NCI-H1417 treated with DMSO at 0.1 percent for 48 hours (cell line): Measurements from ENCODE around the gene STMN3.
A peak's percentile ranks its signal among the peaks of the same experiment; 100 is the strongest.
"Not testable (repeated sequence)": the region's sequence is repeated elsewhere in the genome, so short reads cannot be mapped to it uniquely, and the experiment has no call there.

Experiments used
- DNase-seq: peaks from one replicate; lab custom pipeline; 2025; lab: John Stamatoyannopoulos, UW

Gene STMN3

DNA sequence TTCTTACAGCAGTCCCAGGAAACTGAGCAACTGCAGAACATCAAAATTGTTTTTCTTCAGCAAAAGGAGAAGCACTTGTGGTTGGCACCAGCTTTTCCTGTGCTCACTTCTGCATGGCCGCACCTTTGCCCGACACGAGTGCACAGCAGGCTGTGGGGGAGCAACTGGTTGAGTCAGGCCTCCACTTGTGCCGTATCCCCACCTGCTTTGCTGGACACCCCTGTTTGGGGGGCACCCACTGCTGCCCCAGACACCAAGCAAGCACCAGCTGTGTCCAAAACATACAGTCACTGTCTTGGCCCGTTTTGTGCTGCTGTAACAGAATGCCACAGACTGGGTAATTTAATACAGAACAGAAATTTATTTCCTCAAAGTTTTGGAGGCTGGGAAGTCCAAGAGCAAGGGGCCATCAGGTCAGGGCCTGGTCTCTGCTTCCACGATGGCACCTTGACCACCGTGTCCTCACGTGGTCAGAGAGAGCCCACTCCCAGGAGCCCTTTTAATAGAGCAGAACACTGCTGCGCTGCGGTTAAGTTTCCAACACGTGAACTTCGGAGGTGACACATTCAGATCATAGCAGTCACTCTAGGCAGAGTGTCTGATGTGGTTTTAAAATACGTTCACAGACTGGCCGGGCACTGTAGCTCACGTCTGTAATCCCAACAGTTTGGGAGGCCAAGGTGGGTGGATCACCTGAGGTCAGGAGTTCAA is 17.6 kb downstream of the STMN3 start:
- no peak for DNase-seq

GRCh38 chr20:63633732-63634131 is 19.5 kb downstream of the STMN3 start:
- no peak for DNase-seq

GRCh38 chr20:63631426-63631825 is 21.8 kb downstream of the STMN3 start:
- not testable (repeated sequence) for DNase-seq

GRCh38 chr20:63630956-63631355 is 22.3 kb downstream of the STMN3 start:
- DNase-seq: not testable (repeated sequence)

DNA sequence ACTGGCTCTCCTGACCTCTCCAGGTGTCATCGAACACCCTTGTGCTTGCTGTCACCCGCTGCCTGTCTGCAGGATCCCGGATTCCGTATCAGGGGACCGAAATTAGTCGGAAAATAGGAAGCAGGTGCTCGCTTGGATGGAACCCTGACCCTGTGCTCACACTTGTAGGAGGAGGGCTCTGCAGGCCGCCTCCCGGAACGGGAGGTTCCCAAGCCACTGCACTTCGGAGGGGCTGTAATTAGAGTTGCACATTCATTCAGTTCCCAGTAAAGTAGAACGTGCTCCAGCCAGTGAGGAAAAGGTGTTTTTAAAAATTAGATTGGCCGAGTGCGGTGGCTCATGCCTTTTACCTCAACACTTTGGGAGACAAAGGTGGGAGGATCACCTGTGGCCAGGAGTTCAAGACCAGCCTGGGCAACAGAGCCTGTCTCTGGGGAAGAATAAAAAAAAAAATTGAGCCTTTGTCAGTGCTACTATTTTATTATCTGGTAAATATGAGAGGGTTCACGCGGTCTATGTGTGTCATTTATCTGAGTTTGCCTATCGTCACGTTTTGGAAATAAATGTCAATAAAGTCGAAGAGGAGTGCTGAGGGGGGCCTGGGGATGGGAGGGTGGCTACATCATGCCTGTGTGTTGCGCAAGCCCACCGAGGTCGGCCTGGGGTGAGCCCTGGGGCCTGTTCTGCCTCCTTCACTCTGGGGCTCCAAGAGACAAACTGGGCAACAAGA is 24.8 kb downstream of the STMN3 start:
- peak; percentile 45 for DNase-seq

GRCh38 chr20:63627751-63628245 is 25.4 kb downstream of the STMN3 start:
- no peak for DNase-seq

DNA sequence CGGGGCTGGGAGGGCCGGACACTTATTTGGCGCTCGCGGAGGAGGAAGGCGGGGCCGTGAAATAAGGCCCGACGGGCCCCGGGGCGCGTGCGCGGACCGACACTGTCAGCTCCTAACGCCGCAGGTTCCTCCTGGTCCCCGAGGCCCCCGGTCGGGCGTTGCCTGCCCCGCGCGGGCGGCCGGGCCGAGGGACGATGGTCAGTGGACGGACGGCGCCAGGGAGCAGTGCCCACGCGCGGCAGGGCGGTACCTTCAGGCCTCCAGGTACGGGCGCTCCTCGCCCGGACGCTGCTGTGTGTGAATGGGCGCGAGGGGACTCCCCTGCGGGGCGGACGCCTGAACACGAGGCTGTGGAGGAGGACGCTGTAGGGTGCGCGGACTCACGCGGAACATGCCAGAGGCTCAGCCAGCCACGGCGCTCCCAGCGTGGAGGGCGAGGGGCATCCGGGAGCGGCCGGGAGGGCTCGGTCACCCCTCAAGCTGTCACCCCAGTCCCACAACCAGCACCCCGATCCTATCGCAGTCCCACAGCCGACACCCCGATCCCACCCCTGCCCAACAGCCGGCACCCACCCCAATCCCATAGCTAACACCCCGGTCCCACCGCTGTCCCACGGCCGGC is 26.0 kb downstream of the STMN3 start:
- peak; percentile 75 for DNase-seq

GRCh38 chr20:63626424-63627128 is 26.6 kb downstream of the STMN3 start, which contains the start of gene GMEB2:
Gene GMEB2 (minus strand): TSS chr20:63627101. CDS start chr20:63619397, 7,704 bp downstream.
- DNase-seq: peak; percentile 24

GRCh38 chr20:63625771-63626423 is 27.3 kb downstream of the STMN3 start:
- no peak for DNase-seq

GRCh38 chr20:63624486-63624885 is 28.7 kb downstream of the STMN3 start:
- no peak for DNase-seq

DNA sequence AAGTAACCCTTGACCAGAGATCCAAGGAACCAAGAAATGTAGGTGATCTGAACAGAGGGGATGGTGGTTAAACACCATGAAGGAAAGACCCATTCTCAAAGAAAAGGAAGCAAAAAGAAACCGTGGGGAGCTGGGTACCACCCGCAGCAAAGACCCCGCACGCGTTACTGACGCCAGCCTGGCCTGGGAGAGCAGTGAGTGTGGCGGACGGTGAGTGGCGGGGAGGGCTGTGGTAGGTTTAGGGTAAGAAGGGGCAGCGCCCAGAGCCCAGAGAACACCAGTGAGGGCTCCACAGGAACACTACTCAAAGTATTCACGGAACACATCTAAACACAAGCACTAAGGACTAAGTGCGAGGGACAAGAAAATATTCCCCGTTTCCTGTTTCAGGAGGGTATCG is 30.5 kb downstream of the STMN3 start:
- no peak for DNase-seq

GRCh38 chr20:63622096-63622495 is 31.1 kb downstream of the STMN3 start:
- no peak for DNase-seq

GRCh38 chr20:63620991-63621390 is 32.2 kb downstream of the STMN3 start:
- DNase-seq: no peak

DNA sequence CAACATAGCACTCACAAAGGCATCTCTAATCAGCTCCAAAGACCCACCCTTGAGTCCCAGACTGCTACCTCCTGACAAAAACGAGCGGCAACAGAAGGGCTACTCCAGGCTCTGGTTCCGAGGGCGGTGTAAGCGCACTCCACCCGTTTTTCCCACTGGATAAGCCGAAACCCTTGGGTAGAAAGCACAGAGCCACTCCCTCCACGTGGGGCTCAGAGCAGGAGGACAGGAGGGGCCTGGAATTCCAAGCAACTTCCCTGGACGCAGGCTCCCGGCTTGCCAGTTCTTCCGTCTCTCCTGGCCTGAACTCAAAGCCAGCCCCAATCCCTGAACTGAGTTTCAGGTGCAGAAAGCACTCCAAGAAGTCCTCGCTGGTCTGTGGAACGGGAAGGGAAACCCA is 33.7 kb downstream of the STMN3 start:
- DNase-seq: no peak

DNA sequence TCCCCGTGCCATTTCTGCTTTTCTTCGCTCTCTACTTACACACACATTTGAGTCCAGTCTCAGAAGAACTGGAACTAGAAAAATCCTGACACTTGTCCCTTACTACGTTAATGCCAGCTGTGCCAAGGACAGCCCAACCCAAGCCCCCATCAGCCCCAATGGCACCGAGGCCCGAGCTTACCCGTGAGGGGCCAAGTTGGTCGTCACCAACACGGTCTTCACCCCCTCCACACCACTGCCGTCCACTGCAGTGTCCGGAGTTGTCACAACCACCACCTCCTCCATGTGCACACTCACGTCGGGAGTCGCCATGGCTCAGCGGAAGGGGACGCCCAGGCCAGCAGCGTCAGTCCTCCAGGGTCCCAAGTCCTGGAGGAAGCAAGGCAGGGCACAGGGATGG is 34.1 kb downstream of the STMN3 start:
- no peak for DNase-seq

GRCh38 chr20:63618291-63618980 is 34.8 kb downstream of the STMN3 start:
- no peak for DNase-seq

GRCh38 chr20:63617876-63618265 is 35.4 kb downstream of the STMN3 start:
- no peak for DNase-seq

DNA sequence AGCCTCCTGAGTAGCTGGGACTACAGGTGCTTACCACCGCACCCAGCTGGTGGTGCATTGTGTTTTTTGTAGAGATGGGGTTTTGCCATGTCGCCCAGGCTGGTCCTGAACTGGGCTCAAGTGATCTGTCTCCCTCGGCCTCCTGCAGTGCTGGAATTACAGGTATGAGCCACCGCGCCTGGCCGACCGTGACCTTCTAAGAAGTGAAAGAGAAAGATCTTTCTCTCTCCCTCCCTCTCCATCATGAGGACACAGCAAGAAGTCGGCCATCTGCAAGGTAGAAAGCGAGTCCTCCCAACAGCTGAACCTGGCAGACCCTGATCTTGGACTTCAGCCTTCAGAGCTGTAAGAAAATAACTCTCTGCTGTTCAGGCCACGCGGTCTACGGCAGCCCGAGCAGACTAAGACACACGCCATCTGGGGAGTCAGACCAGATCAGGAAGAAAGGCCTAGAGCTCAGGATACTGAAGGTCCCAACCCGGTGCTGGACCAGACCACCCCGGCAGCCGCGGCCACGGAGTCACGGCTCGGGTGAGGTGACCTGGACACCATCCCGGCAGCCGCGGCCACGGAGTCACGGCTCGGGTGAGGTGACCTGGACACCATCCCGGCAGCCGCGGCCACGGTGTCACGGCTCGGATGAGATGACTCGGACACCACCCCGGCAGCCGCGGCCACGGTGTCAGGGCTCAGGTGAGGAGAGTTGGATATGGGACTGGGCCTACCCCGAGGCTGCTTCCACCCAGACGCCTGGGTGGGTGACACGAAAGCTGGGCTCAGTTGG is 35.9 kb downstream of the STMN3 start:
- no peak for DNase-seq

DNA sequence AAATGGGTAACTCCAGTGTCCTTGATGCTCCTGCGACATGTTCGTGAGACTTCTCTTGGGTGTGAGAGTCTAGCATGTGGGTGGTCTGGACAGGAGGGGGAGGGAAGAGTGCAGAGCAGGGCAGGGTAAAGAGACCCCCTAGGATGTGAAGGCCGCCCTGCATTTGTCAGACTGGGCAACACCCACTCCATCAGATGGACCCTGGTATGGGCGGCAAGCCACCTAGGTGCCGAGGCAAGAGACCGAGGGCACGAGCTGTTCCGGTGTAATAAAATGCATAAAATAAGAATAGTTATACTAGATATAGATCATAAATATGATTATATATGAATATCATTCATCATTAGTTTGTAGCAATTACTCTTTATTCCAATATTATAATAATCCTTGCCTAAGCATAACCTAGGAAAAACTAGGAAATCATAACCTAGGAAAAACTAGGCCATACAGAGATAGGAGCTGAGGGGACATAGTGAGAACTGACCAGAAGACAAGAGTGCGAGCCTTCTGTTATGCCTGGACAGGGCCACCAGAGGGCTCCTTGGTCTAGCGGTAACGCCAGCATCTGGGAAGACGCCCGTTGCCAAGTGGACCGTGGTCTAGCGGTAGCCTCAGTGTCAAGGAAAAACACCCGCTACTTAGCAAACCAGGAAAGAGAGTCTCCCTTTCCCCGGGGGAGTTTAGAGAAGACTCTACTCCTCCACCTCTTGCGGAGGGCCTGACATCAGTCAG is 39.2 kb downstream of the STMN3 start:
- not testable (repeated sequence) for DNase-seq
